Fibroblast of lung (primary cell): ENCODE results near the gene TBCC.

ENCODE experiments used
- CTCF ChIP-seq, 2 donors: IDR thresholded peaks in 1 of 2; conservative IDR thresholded peaks in 1 of 2; 1 replicate in 1 of 2; 2 replicates in 1 of 2; pipeline ENCODE4 v1.5.1; 2011 to 2012; ENCODE audit warnings: low read length in 2 of 2, control low read depth in 1 of 2, inconsistent platforms in 1 of 2, low read depth in 1 of 2, mild to moderate bottlenecking in 1 of 2
- EZH2 ChIP-seq: IDR thresholded peaks from 2 replicates; pipeline ENCODE4 v1.5.1; 2012; ENCODE audit warnings: low read length, control low read depth, mild to moderate bottlenecking; ENCODE audit errors: missing control alignments

- TF ChIP-seq CTCF (conservative IDR thresholded peaks at IDR 0.05 in 1 of 2, IDR thresholded peaks at IDR 0.05 in 1 of 2; ENCODE audit: low read depth in 1 of 2, low read length in 2 of 2): no peak
- TF ChIP-seq EZH2: no peak
Observed at GRCh38 chr6:42777126-42777822, 31.4 kb upstream of the TBCC start.
